ENCODE data around the gene PPP1R27. TPM values are rescaled to one million over a fixed set of nuclear protein-coding genes. Genes with fewer than 3 reads are reported as not detected.
A peak's percentile ranks its signal among the peaks of the same experiment; 100 is the strongest.

Gene PPP1R27
- polyA plus RNA-seq, 2 of the 4 experiments (the other 2 are of a cell fraction): 0.09 TPM; not detected in 1

GRCh38 chr17:81811705-81812570 lies 22.9 kb downstream of the PPP1R27 start:
- DNase-seq (ENCODE audit: low read depth in 1 of 2, low spot score in 1 of 2) (no peak), ATAC-seq (peak in 1 of 2 experiments; percentile 28; a peak in 3 of 6 replicates), FAIRE-seq (no peak)
- CTCF ChIA-PET: interaction anchor here (0.7 to 4.9 kb wide), 6 partner anchors 11 to 82 kb away, joined by 3 to 24 read pairs (median 3); no protein-coding TSS in a partner anchor
- peaks cover 25% of the 10 kb centered on the region for H3K4me1 ChIP-seq
- POLR2A ChIA-PET: interaction anchor here (0.6 kb wide), 1 partner anchor 217 kb away, joined by 3 read pairs; no protein-coding TSS in a partner anchor
- TF ChIP-seq FOSB (CRISPR knock-in tag; IDR thresholded peaks at IDR 0.05) (no peak), MAZ (IDR thresholded peaks at IDR 0.05; ENCODE audit: borderline replicate concordance, low read depth, low read length) (no peak), HES2 (IDR thresholded peaks at IDR 0.05) (no peak), FOSL2 (IDR thresholded peaks at IDR 0.05) (no peak), FOSL2 (CRISPR knock-in tag; IDR thresholded peaks at IDR 0.05) (no peak), PBX3 (IDR thresholded peaks at IDR 0.05) (no peak), CHD4 (IDR thresholded peaks at IDR 0.05; ENCODE audit: borderline replicate concordance) (no peak), EHMT2 (IDR thresholded peaks at IDR 0.05; ENCODE audit: low read depth) (no peak), HDAC2 (IDR thresholded peaks at IDR 0.05) (no peak), ZSCAN20 (CRISPR knock-in tag; IDR thresholded peaks at IDR 0.05) (no peak), CBX8 (IDR thresholded peaks at IDR 0.05) (no peak), POLR2AphosphoS2 (conservative IDR thresholded peaks at IDR 0.05; ENCODE audit: low read length) (no peak), FOXS1 (CRISPR knock-in tag; IDR thresholded peaks at IDR 0.05) (no peak), BCL3 (IDR thresholded peaks at IDR 0.05) (no peak), MYC (IDR thresholded peaks at IDR 0.05; ENCODE audit: borderline replicate concordance, low read length) (no peak), KDM1A (IDR thresholded peaks at IDR 0.05; ENCODE audit: low read depth) (no peak), JUNB (IDR thresholded peaks at IDR 0.05) (no peak), TP53 (CRISPR knock-in tag; IDR thresholded peaks at IDR 0.05) (no peak)
- TF ChIP-seq, protein P1, sequence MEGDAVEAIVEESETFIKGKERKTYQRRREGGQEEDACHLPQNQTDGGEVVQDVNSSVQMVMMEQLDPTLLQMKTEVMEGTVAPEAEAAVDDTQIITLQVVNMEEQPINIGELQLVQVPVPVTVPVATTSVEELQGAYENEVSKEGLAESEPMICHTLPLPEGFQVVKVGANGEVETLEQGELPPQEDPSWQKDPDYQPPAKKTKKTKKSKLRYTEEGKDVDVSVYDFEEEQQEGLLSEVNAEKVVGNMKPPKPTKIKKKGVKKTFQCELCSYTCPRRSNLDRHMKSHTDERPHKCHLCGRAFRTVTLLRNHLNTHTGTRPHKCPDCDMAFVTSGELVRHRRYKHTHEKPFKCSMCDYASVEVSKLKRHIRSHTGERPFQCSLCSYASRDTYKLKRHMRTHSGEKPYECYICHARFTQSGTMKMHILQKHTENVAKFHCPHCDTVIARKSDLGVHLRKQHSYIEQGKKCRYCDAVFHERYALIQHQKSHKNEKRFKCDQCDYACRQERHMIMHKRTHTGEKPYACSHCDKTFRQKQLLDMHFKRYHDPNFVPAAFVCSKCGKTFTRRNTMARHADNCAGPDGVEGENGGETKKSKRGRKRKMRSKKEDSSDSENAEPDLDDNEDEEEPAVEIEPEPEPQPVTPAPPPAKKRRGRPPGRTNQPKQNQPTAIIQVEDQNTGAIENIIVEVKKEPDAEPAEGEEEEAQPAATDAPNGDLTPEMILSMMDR (IDR thresholded peaks at IDR 0.05): no peak
- H3K9me3 ChIP-seq: no peaks in the 10 kb centered on the region
- no peak overlapping the region for H3K4me2 ChIP-seq
- H3K4me3 ChIP-seq: no peak overlapping the region
- 58% methylated on average over 14 of the region's 24 CpGs for WGBS (ENCODE audit: missing lambda C conversion rate)
- no peak overlapping the region for H3K27ac ChIP-seq

GRCh38 chr17:81810892-81811704 lies 23.8 kb downstream of the PPP1R27 start:
- POLR2A ChIA-PET: no interaction called here
- TF ChIP-seq RCOR1 (IDR thresholded peaks at IDR 0.05; ENCODE audit: low read depth, low read length): no peak
- no peak for TF ChIP-seq TP53 (CRISPR knock-in tag; IDR thresholded peaks at IDR 0.05)
- TF ChIP-seq NPAS2 (CRISPR knock-in tag; IDR thresholded peaks at IDR 0.05; ENCODE audit: borderline replicate concordance): no peak
- no peak for TF ChIP-seq POLR2A (IDR thresholded peaks at IDR 0.05; ENCODE audit: low read length)
- no peak for TF ChIP-seq SREBF2 (IDR thresholded peaks at IDR 0.05)
- TF ChIP-seq RAD21 (conservative IDR thresholded peaks at IDR 0.05 in 1 of 2, IDR thresholded peaks at IDR 0.05 in 1 of 2): no peak
- TF ChIP-seq KDM1A (IDR thresholded peaks at IDR 0.05; ENCODE audit: low read depth): no peak
- TF ChIP-seq ZSCAN20 (CRISPR knock-in tag; IDR thresholded peaks at IDR 0.05): no peak
- no peak for TF ChIP-seq POLR2AphosphoS2 (conservative IDR thresholded peaks at IDR 0.05; ENCODE audit: low read length)
- TF ChIP-seq FOSB (CRISPR knock-in tag; IDR thresholded peaks at IDR 0.05): no peak
- TF ChIP-seq, protein P2, sequence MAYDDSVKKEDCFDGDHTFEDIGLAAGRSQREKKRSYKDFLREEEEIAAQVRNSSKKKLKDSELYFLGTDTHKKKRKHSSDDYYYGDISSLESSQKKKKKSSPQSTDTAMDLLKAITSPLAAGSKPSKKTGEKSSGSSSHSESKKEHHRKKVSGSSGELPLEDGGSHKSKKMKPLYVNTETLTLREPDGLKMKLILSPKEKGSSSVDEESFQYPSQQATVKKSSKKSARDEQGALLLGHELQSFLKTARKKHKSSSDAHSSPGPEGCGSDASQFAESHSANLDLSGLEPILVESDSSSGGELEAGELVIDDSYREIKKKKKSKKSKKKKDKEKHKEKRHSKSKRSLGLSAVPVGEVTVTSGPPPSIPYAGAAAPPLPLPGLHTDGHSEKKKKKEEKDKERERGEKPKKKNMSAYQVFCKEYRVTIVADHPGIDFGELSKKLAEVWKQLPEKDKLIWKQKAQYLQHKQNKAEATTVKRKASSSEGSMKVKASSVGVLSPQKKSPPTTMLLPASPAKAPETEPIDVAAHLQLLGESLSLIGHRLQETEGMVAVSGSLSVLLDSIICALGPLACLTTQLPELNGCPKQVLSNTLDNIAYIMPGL (CRISPR knock-in tag; IDR thresholded peaks at IDR 0.05; ENCODE audit: borderline replicate concordance): no peak
- TF ChIP-seq PHF8 (IDR thresholded peaks at IDR 0.05; ENCODE audit: borderline replicate concordance, low read depth): no peak
- no peak for TF ChIP-seq MYC (IDR thresholded peaks at IDR 0.05; ENCODE audit: borderline replicate concordance, low read length)
- TF ChIP-seq FOSL2 (IDR thresholded peaks at IDR 0.05): no peak
- no peak for TF ChIP-seq FOSL2 (CRISPR knock-in tag; IDR thresholded peaks at IDR 0.05)

More at GRCh38 chr17:81810892-81811704, 23.8 kb downstream of the PPP1R27 start:
- Histone ChIP-seq H3K9me3 (no peaks in the 10 kb centered on the region), H3K4me2 (no peak overlapping the region), H3K4me1 (peaks cover 24% of the 10 kb centered on the region), H3K4me3 (no peak overlapping the region), H3K27ac (no peak overlapping the region)
- 64% methylated on average over 39 of the region's 42 CpGs for WGBS (ENCODE audit: missing lambda C conversion rate)
- ATAC-seq (no peak), DNase-seq (ENCODE audit: low read depth in 1 of 2, low spot score in 1 of 2) (no peak), FAIRE-seq (no peak)
- CTCF ChIA-PET: interaction anchor here (0.7 to 4.9 kb wide), 6 partner anchors 10 to 148 kb away, joined by 3 to 24 read pairs (median 3); no protein-coding TSS in a partner anchor

Measured in A549 (cell line).